Neural crest cell (in vitro differentiated cells): ENCODE data around the gene VHLL. TPM values are rescaled to one million over a fixed set of nuclear protein-coding genes. Genes with fewer than 3 reads are reported as not detected.
A peak's percentile ranks its signal among the peaks of the same experiment; 100 is the strongest.

Experiments
- DNase-seq: peaks from one replicate; pipeline ENCODE4 v3.0.0; 2021; ENCODE audit warnings: low read depth, mixed read lengths, low spot score
- H3K27ac Mint-ChIP-seq: one replicate; pipeline ENCODE4 v1.8.0; 2021; ENCODE audit warnings: mild to moderate bottlenecking, mixed read lengths; ENCODE audit not compliant: unreplicated experiment
- H3K27me3 Mint-ChIP-seq: 2 replicates; pipeline ENCODE4 v1.8.0; 2021; ENCODE audit warnings: low read depth, mild to moderate bottlenecking, mixed read lengths
- H3K36me3 Mint-ChIP-seq: 2 replicates; pipeline ENCODE4 v1.8.0; 2021; ENCODE audit warnings: low read depth, mild to moderate bottlenecking, mixed read lengths
- H3K4me1 Mint-ChIP-seq: 2 replicates; pipeline ENCODE4 v1.8.0; 2021; ENCODE audit warnings: mixed read lengths
- H3K4me3 Mint-ChIP-seq: one replicate; pipeline ENCODE4 v1.8.0; 2021; ENCODE audit warnings: mild to moderate bottlenecking, mixed read lengths
- H3K9me3 Mint-ChIP-seq: 2 replicates; pipeline ENCODE4 v1.8.0; 2021; ENCODE audit warnings: mixed read lengths
- total RNA-seq: library from RNA; stranded (reverse); gene quantifications from 2 replicates; pipeline ENCODE4 v1.2.1, GENCODE V29; 2021
- TF ChIP-seq, protein P1 (sequence below): fragments of 200-600 bp; sonication (generic); conservative IDR thresholded peaks from 2 replicates; pipeline ENCODE4 v1.5.0; 2021; ENCODE audit warnings: antibody characterized with exemption, mild to moderate bottlenecking

Gene VHLL
- total RNA-seq, 1 donor from 2014 or later, result 0.77 TPM

DNA sequence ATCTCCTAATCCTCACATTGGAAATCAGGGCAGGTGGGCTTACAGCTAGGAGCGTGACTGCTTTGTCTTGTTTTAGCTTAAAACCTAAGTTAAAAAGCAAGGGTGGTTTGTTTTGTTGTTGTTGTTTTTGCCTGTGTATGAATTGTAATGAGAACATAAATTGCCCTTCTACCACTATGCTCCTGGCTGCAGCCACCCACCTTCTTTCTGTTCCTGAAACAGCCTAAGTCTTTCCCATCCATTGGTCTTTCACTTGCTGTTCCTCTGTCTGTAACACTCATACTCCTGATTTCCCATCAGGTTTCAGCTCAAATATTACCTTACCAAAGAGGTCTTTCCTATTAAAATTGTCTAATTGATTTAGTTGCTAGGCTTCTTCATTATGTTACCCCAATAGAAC lies 15.6 kb downstream of the VHLL start:
- Mint-ChIP-seq H3K36me3 (no peaks in the 10 kb centered on the region), H3K27me3 (no peaks in the 10 kb centered on the region), H3K27ac (peak overlapping the region; percentile 74), H3K4me1 (peaks cover 32% of the 10 kb centered on the region), H3K4me3 (peak overlapping the region; percentile 96), H3K9me3 (no peaks in the 10 kb centered on the region)
- TF ChIP-seq, protein P1, sequence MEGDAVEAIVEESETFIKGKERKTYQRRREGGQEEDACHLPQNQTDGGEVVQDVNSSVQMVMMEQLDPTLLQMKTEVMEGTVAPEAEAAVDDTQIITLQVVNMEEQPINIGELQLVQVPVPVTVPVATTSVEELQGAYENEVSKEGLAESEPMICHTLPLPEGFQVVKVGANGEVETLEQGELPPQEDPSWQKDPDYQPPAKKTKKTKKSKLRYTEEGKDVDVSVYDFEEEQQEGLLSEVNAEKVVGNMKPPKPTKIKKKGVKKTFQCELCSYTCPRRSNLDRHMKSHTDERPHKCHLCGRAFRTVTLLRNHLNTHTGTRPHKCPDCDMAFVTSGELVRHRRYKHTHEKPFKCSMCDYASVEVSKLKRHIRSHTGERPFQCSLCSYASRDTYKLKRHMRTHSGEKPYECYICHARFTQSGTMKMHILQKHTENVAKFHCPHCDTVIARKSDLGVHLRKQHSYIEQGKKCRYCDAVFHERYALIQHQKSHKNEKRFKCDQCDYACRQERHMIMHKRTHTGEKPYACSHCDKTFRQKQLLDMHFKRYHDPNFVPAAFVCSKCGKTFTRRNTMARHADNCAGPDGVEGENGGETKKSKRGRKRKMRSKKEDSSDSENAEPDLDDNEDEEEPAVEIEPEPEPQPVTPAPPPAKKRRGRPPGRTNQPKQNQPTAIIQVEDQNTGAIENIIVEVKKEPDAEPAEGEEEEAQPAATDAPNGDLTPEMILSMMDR, result no peak
- DNase-seq, result no peak

DNA sequence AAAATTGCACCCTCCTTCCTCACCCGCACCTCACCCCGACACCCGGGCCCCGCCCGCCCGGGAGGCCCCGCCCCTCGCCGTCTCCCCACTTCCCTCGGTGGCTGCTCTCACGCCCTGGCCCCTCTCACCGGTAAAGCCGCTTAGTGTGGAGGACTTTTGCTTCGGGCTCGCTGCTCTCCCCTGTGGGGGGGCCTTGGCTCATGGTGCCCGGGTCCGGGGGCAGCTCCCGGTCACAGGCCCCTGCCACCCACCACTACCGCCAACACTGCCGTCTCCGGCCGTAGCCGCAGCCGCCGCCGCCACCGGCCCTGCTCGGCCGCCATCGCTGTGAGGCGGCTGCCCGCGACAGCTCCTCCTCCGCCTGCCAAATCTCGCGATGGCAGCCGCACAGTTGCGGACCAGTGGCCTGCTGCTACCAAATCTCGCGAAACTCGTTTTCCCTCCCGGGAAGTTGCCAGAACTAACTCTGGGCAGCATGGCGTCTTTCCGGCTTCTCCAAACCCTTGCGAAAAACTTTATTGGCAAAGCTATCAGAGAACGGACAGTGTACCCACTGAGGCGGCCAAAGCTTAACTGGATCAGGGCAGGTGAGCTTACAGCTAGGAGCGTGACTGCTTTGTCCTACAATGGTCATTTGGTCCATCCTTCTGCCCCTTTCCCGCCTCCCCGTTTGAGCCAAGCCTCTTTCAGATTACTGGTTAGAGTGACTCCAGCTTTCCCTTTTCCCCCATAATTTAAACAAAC lies 16.5 kb downstream of the VHLL start, which contains the start of gene SMG5:
Gene SMG5 (minus strand): TSS at position 347 of the 744 bp plus-strand sequence. CDS start 145 bp downstream, at position 202.
- peak within 1 kb of the TSS; percentile 96 for H3K4me3 Mint-ChIP-seq
- TF ChIP-seq, protein P1, result no peak
- H3K4me1 Mint-ChIP-seq, result peaks cover 32% of the 10 kb centered on the region
- DNase-seq, result peak; percentile 89
- no peaks in the 10 kb centered on the region for H3K36me3 Mint-ChIP-seq
- H3K27ac Mint-ChIP-seq, result peak within 1 kb of the TSS; percentile 94
- no peaks in the 10 kb centered on the region for H3K27me3 Mint-ChIP-seq
- H3K9me3 Mint-ChIP-seq, result no peaks in the 10 kb centered on the region

DNA sequence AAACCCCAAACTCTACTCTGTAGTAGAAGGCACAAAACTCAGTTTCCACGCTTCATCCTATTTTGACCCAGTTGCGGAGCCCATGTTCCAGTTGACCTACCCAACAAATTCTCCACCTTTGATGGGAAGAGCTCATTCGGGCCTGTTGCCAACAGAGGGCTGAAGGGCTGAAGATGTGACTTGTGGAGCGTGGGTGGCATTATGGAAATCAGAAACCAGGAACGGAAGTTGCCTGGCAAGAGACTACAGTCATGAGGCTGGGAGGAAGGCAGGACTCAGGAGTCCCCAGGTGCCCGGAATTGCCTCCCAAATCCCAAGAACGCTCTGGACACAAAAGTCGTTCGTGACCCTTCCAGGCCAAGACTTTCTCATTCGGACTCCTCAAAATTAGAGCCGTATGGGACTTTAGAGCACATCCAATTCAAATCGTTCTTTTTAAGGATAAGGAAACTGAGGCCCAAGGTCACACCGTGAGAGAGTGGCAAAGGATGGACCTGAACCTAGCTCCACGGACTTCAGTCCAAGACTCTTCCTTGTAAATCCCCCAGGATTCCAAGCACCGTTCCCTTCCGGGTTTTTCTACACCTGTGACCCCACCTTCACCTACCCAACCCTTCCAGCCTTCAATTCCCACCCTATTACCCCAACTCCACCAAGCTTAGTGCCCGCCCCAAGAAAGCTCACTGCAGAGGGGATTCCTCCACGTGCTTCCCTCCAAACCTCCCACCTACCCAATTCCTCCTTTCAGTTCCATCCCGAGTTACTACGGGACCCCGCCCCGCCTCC lies 17.2 kb downstream of the VHLL start:
- Mint-ChIP-seq H3K9me3 (no peaks in the 10 kb centered on the region), H3K27me3 (no peaks in the 10 kb centered on the region), H3K4me3 (peak overlapping the region; percentile 96), H3K27ac (peak overlapping the region; percentile 94), H3K36me3 (peaks cover under 1% of the 10 kb centered on the region), H3K4me1 (peaks cover 32% of the 10 kb centered on the region)
- TF ChIP-seq, protein P1, result no peak
- no peak for DNase-seq

DNA sequence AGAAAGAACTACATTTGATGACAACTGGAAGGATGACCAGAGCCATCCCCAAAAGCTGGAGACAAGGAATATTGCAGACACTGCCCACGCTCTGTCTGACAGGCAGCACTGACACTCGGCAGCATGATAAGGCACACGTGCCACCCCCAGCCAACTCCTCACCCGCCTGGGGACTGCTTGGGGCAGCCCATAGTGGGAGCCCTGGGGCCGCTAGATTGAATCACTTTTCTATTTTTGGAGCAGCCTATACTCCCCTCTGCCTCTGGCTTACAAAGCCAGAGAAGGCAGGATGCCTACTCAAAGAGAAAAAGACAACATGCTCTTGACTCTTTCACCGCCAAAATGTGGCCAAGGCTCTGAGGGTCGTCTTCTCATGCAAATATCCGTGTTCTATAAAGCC lies 17.8 kb downstream of the VHLL start:
- no peak for DNase-seq
- no peaks in the 10 kb centered on the region for H3K27me3 Mint-ChIP-seq
- TF ChIP-seq, protein P1, result no peak
- H3K27ac Mint-ChIP-seq, result no peak overlapping the region
- no peaks in the 10 kb centered on the region for H3K9me3 Mint-ChIP-seq
- peak overlapping the region; percentile 96 for H3K4me3 Mint-ChIP-seq
- peaks cover 32% of the 10 kb centered on the region for H3K4me1 Mint-ChIP-seq
- H3K36me3 Mint-ChIP-seq, result peaks cover 2% of the 10 kb centered on the region

DNA sequence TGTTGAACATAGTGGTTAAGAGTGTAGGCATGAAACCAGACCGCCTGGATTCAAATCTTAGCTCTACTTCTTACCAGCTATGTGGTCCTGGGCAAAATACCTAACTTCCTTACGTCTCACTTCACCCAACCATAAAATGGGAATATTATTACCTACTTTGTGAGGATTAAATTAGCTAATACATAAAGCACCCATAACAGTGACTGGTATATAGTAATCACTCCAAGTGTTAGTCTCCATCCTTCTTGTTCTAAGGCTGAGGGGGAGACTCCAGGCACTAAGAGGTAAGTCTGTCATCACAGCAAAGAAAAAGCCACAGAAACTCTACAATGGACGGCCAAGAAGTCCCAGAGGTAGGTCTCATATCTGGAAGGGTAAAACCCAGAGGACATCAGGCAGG lies 19.3 kb downstream of the VHLL start:
- peak overlapping the region; percentile 80 for H3K4me3 Mint-ChIP-seq
- H3K27me3 Mint-ChIP-seq, result no peaks in the 10 kb centered on the region
- peaks cover 32% of the 10 kb centered on the region for H3K4me1 Mint-ChIP-seq
- DNase-seq, result no peak
- H3K36me3 Mint-ChIP-seq, result peaks cover 2% of the 10 kb centered on the region
- no peaks in the 10 kb centered on the region for H3K9me3 Mint-ChIP-seq
- no peak overlapping the region for H3K27ac Mint-ChIP-seq
- TF ChIP-seq, protein P1, result no peak
